ENCODE measurements around the gene DACT3. TPM values are rescaled to one million over a fixed set of nuclear protein-coding genes. Genes with fewer than 3 reads are reported as not detected.

DACT3 gene
- total and polyA plus RNA-seq, 2 of the 13 experiments (the other 11 are each of a cell fraction or from before 2014, with no cell fraction given), result 0.04 TPM; not detected in 1

- no peak for TF ChIP-seq GABPA (IDR thresholded peaks at IDR 0.05; ENCODE audit: low read depth, low read length)
- peak; percentile 10; the same call in 1 of the 2 replicates for TF ChIP-seq GABPA (CRISPR knock-in tag; IDR thresholded peaks at IDR 0.05; ENCODE audit: low read depth)
- TF ChIP-seq REPIN1 (CRISPR knock-in tag; IDR thresholded peaks at IDR 0.05; ENCODE audit: borderline replicate concordance, low read depth), result peak; percentile 86; the same call in 1 of the 2 replicates
- peak; percentile 66 for TF ChIP-seq NR2F6 (IDR thresholded peaks at IDR 0.05)
- TF ChIP-seq NR2F6 (CRISPR knock-in tag; IDR thresholded peaks at IDR 0.05), result peak; percentile 31; the same call in 1 of the 2 replicates
- 0 out of 2 replicates have a peak, but pooled peaks have one; percentile 15 for TF ChIP-seq KDM3A (CRISPR knock-in tag; IDR thresholded peaks at IDR 0.05; ENCODE audit: low read depth)
- TF ChIP-seq REST (IDR thresholded peaks at IDR 0.05; ENCODE audit: borderline replicate concordance in 1 of 2, low read depth in 1 of 2, low read length in 2 of 2), result 0 out of 4 replicates have a peak, but pooled peaks of 1 of the 2 experiments have one; percentile 27
- 0 out of 2 replicates have a peak, but pooled peaks have one; percentile 41 for TF ChIP-seq NR2F2 (IDR thresholded peaks at IDR 0.05; ENCODE audit: borderline replicate concordance, low read depth)
- no peak for TF ChIP-seq ZBTB4 (CRISPR knock-in tag; IDR thresholded peaks at IDR 0.05; ENCODE audit: borderline replicate concordance)
- TF ChIP-seq POLR2AphosphoS5 (IDR thresholded peaks at IDR 0.05; ENCODE audit: low read depth, low read length), result peak; percentile 88
- 0 out of 2 replicates have a peak, but pooled peaks have one; percentile 11 for TF ChIP-seq ZBTB44 (CRISPR knock-in tag; IDR thresholded peaks at IDR 0.05)
- TF ChIP-seq ATF7 (IDR thresholded peaks at IDR 0.05), result no peak
- 0 out of 2 replicates have a peak, but pooled peaks have one; percentile 62 for TF ChIP-seq ATF7 (CRISPR knock-in tag; IDR thresholded peaks at IDR 0.05)
- peak; percentile 39; the same call in 1 of the 2 replicates for TF ChIP-seq NFYB (CRISPR knock-in tag; IDR thresholded peaks at IDR 0.05)
- 0 out of 2 replicates have a peak, but pooled peaks have one; percentile 37 for TF ChIP-seq SIX1 (CRISPR knock-in tag; IDR thresholded peaks at IDR 0.05; ENCODE audit: borderline replicate concordance)
- TF ChIP-seq ZBTB43 (CRISPR knock-in tag; conservative IDR thresholded peaks at IDR 0.05), result no peak
- no peak for TF ChIP-seq MAF1 (CRISPR knock-in tag; IDR thresholded peaks at IDR 0.05; ENCODE audit: borderline replicate concordance)
- peak; percentile 26; the same call in 1 of the 2 replicates for TF ChIP-seq ZKSCAN8 (CRISPR knock-in tag; IDR thresholded peaks at IDR 0.05; ENCODE audit: borderline replicate concordance)
- TF ChIP-seq HOMEZ (CRISPR knock-in tag; IDR thresholded peaks at IDR 0.05; ENCODE audit: low read depth), result 0 out of 2 replicates have a peak, but pooled peaks have one; percentile 14
These were observed 57.8 kb downstream of the DACT3 start (continued) for GRCh38 chr19:46603195-46603637.

Measured in HepG2 (cell line).